HepG2 (cell line): ENCODE results near the gene MCM3. TPM values are rescaled to one million over a fixed set of nuclear protein-coding genes. Genes with fewer than 3 reads are reported as not detected.

Experiments
- AGO2 ChIP-seq: fragments of 200-400 bp; formaldehyde crosslinking; optimal IDR thresholded peaks from 2 replicates; pipeline ENCODE3; 2017; ENCODE audit warnings: mild to moderate bottlenecking, low read depth, low read length, moderate library complexity
- CHCHD3 ChIP-seq: sonication (generic); formaldehyde crosslinking; IDR thresholded peaks from 2 replicates; pipeline ENCODE4 v1.8.0; 2022; ENCODE audit warnings: mild to moderate bottlenecking, missing genetic modification reagents, moderate library complexity
- DDIT3 ChIP-seq: sonication (generic); formaldehyde crosslinking; IDR thresholded peaks from 2 replicates; pipeline ENCODE4 v1.4.0; 2020; ENCODE audit warnings: mild to moderate bottlenecking, missing genetic modification reagents
- DPF2 ChIP-seq: sonication (generic); formaldehyde crosslinking; IDR thresholded peaks from 2 replicates; pipeline ENCODE4 v1.4.0; 2020; ENCODE audit warnings: mild to moderate bottlenecking, low read depth, missing genetic modification reagents, borderline replicate concordance
- DR1 ChIP-seq: sonication (generic); formaldehyde crosslinking; IDR thresholded peaks from 2 replicates; pipeline ENCODE4 v1.8.0; 2021; ENCODE audit warnings: mild to moderate bottlenecking, missing genetic modification reagents, inconsistent platforms
- E2F2 ChIP-seq: sonication (generic); formaldehyde crosslinking; IDR thresholded peaks from 2 replicates; pipeline ENCODE4 v1.4.0; 2020; ENCODE audit warnings: missing genetic modification reagents, borderline replicate concordance
- ERF ChIP-seq: IDR thresholded peaks from 2 replicates; pipeline ENCODE4 v1.6.1; 2018; ENCODE audit warnings: missing biosample characterization, missing genetic modification reagents
- FOSL2 ChIP-seq: sonication (generic); formaldehyde crosslinking; IDR thresholded peaks from 2 replicates; pipeline ENCODE4 v1.4.0; 2020; ENCODE audit warnings: missing genetic modification reagents
- GATAD1 ChIP-seq: IDR thresholded peaks from 2 replicates; pipeline ENCODE4 v1.6.1; 2016; ENCODE audit warnings: missing genetic modification reagents, missing compliant biosample characterization
- GLMP ChIP-seq: sonication (generic); formaldehyde crosslinking; IDR thresholded peaks from 2 replicates; pipeline ENCODE4 v1.9.0; 2021; ENCODE audit warnings: missing genetic modification reagents, mild to moderate bottlenecking, borderline replicate concordance
- HOXA5 ChIP-seq: sonication (generic); formaldehyde crosslinking; IDR thresholded peaks from 2 replicates; pipeline ENCODE4 v1.4.0; 2020; ENCODE audit warnings: missing genetic modification reagents
- JUND ChIP-seq: sonication (generic); formaldehyde crosslinking; IDR thresholded peaks from 2 replicates; pipeline ENCODE4 v1.8.0; 2022; ENCODE audit warnings: mild to moderate bottlenecking, missing genetic modification reagents
- MLLT10 ChIP-seq: sonication (generic); formaldehyde crosslinking; IDR thresholded peaks from 2 replicates; pipeline ENCODE4 v1.4.0; 2020; ENCODE audit warnings: missing genetic modification reagents
- MXD1 ChIP-seq: sonication (generic); formaldehyde crosslinking; IDR thresholded peaks from 2 replicates; pipeline ENCODE4 v1.4.0; 2020; ENCODE audit warnings: mild to moderate bottlenecking, missing genetic modification reagents
- RBAK ChIP-seq: sonication (generic); formaldehyde crosslinking; IDR thresholded peaks from 2 replicates; pipeline ENCODE4 v1.5.1; 2020; ENCODE audit warnings: mild to moderate bottlenecking, missing genetic modification reagents
- REL ChIP-seq: sonication (generic); formaldehyde crosslinking; conservative IDR thresholded peaks from 2 replicates; pipeline ENCODE4 v1.8.0; 2022; ENCODE audit warnings: mild to moderate bottlenecking, missing genetic modification reagents, moderate library complexity
- ZBTB10 ChIP-seq: sonication (generic); formaldehyde crosslinking; IDR thresholded peaks from 2 replicates; pipeline ENCODE4 v1.4.0; 2020; ENCODE audit warnings: missing genetic modification reagents, borderline replicate concordance
- ZBTB2 ChIP-seq: sonication (generic); formaldehyde crosslinking; IDR thresholded peaks from 2 replicates; pipeline ENCODE4 v1.8.0; 2022; ENCODE audit warnings: low read depth, missing genetic modification reagents
- ZBTB7A ChIP-seq: sonication (generic); formaldehyde crosslinking; IDR thresholded peaks from 2 replicates; pipeline ENCODE4 v1.8.0; 2022; ENCODE audit warnings: mild to moderate bottlenecking, missing genetic modification reagents
- ZFX ChIP-seq: sonication (generic); formaldehyde crosslinking; IDR thresholded peaks from 2 replicates; pipeline ENCODE4 v1.4.0; 2020; ENCODE audit warnings: mild to moderate bottlenecking, low read depth, missing genetic modification reagents, moderate library complexity
- ZNF547 ChIP-seq: sonication (generic); formaldehyde crosslinking; IDR thresholded peaks from 2 replicates; pipeline ENCODE4 v1.5.1; 2020; ENCODE audit warnings: mild to moderate bottlenecking, missing genetic modification reagents
- ZNF790 ChIP-seq: sonication (generic); formaldehyde crosslinking; IDR thresholded peaks from 2 replicates; pipeline ENCODE4 v1.8.0; 2022; ENCODE audit warnings: missing genetic modification reagents, mild to moderate bottlenecking, borderline replicate concordance
- ZNF891 ChIP-seq: sonication (generic); formaldehyde crosslinking; IDR thresholded peaks from 2 replicates; pipeline ENCODE4 v1.5.0; 2020; ENCODE audit warnings: mild to moderate bottlenecking, missing genetic modification reagents
- ZSCAN25 ChIP-seq: sonication (generic); formaldehyde crosslinking; IDR thresholded peaks from 2 replicates; pipeline ENCODE4 v1.8.0; 2022; ENCODE audit warnings: mild to moderate bottlenecking, missing genetic modification reagents
- polyA plus RNA-seq, 8 experiments: library from polyadenylated mRNA; depleted of rRNA in 3 of 8; stranded (reverse) in 7 of 8; unstranded in 1 of 8; fragments of >200 nt; fragmentation: Illumina TruSeq in 4 of 8; extraction: Trizol in 4 of 8; gene quantifications; 2 replicates each; pipeline versions ENCODE4 v1.2.1 to v1.2.3, GENCODE V29; 2011 to 2016; ENCODE audit warnings: low read depth in 4 of 8, missing spikeins in 1 of 8, mixed read lengths in 1 of 8; ENCODE audit not compliant: insufficient read depth in 1 of 8
- total RNA-seq, 5 experiments: library from RNA; depleted of rRNA; stranded (reverse); fragments of >200 nt; fragmentation: Illumina TruSeq; extraction: Trizol; gene quantifications; 2 replicates each; pipeline ENCODE4 v1.2.3, GENCODE V29; 2016; ENCODE audit warnings: low read depth in 1 of 5

The MCM3 gene
- total and polyA plus RNA-seq, 2 of the 13 experiments (the other 11 are each of a cell fraction or from before 2014, with no cell fraction given): 164 to 288 TPM

- TF ChIP-seq HOXA5 (CRISPR knock-in tag) (0 out of 2 replicates have a peak, but pooled peaks have one; percentile 39), GATAD1 (CRISPR knock-in tag) (peak; percentile 66), RBAK (no peak), E2F2 (CRISPR knock-in tag) (no peak), DR1 (no peak), ZBTB10 (CRISPR knock-in tag) (no peak), DDIT3 (peak; percentile 59; the same call in 1 of the 2 replicates), ZBTB7A (no peak), DPF2 (CRISPR knock-in tag) (no peak), CHCHD3 (CRISPR knock-in tag) (no peak), JUND (no peak), ZFX (CRISPR knock-in tag) (no peak), AGO2 (no peak), MXD1 (no peak), ZNF547 (CRISPR knock-in tag) (no peak), MLLT10 (CRISPR knock-in tag) (no peak), ZSCAN25 (CRISPR knock-in tag) (no peak), FOSL2 (CRISPR knock-in tag) (0 out of 2 replicates have a peak, but pooled peaks have one; percentile 27), REL (CRISPR knock-in tag) (no peak), ZNF891 (CRISPR knock-in tag) (no peak), ERF (CRISPR knock-in tag) (peak; percentile 71; the same call in 1 of the 2 replicates), ZNF790 (no peak), ZBTB2 (CRISPR knock-in tag) (no peak), GLMP (CRISPR knock-in tag) (no peak)
Observed at GRCh38 chr6:52286798-52287432, 2.4 kb upstream of the MCM3 start (continued).
